ENCODE data around the gene ANKRD23.

The ANKRD23 gene

GRCh38 chr2:96809951-96810782, 33.7 kb downstream of the ANKRD23 start:
- no CpG with 5 or more reads among the region's 12 CpGs for WGBS (ENCODE audit: extremely low coverage, insufficient coverage, low lambda C conversion rate)
- no peak overlapping the region for H3K56ac ChIP-seq (ENCODE audit: low read length)
- no peak overlapping the region for H4K5ac ChIP-seq (ENCODE audit: low read length)
- no peak overlapping the region for H3K18ac ChIP-seq (ENCODE audit: low read length)
- no peak overlapping the region for H4K8ac ChIP-seq (ENCODE audit: low read depth, low read length)
- no peak overlapping the region for H3K27ac ChIP-seq (ENCODE audit: low read depth, low read length)
- no peaks in the 10 kb centered on the region for H3K79me1 ChIP-seq (ENCODE audit: low read length)
- H3K27me3 ChIP-seq (ENCODE audit: insufficient read depth, low read length, poor library complexity), result no peaks in the 10 kb centered on the region
- no peak overlapping the region for H2BK5ac ChIP-seq (ENCODE audit: low read length)
- no peak overlapping the region for H2AK5ac ChIP-seq (ENCODE audit: low read length)
- H3K4ac ChIP-seq (ENCODE audit: low read depth, low read length), result no peak overlapping the region
- no peak overlapping the region for H3K23ac ChIP-seq (ENCODE audit: low read length)
- H2BK120ac ChIP-seq (ENCODE audit: low read depth, low read length), result no peak overlapping the region
- no peak overlapping the region for H3K4me2 ChIP-seq (ENCODE audit: low read length)
- H2BK15ac ChIP-seq (replicated peaks; ENCODE audit: low read depth), result no peak overlapping the region
- no peak overlapping the region for H3K4me3 ChIP-seq (ENCODE audit: low read length)
- H3K9ac ChIP-seq (ENCODE audit: low read length), result no peak overlapping the region
- peaks cover 2% of the 10 kb centered on the region for H3K36me3 ChIP-seq (ENCODE audit: control insufficient read depth, insufficient read depth, low read length)
- no peaks in the 10 kb centered on the region for H3K4me1 ChIP-seq (ENCODE audit: control insufficient read depth, low read depth, low read length)
- no peak for DNase-seq
- H3K79me2 ChIP-seq (ENCODE audit: control insufficient read depth, insufficient read depth, low read length), result no peaks in the 10 kb centered on the region

GRCh38 chr2:96809216-96809882, 34.5 kb downstream of the ANKRD23 start:
- Histone ChIP-seq H3K4me2 (ENCODE audit: low read length) (no peak overlapping the region), H3K9ac (ENCODE audit: low read length) (no peak overlapping the region), H4K8ac (ENCODE audit: low read depth, low read length) (no peak overlapping the region), H2BK15ac (replicated peaks; ENCODE audit: low read depth) (no peak overlapping the region), H3K27ac (ENCODE audit: low read depth, low read length) (no peak overlapping the region), H3K18ac (ENCODE audit: low read length) (no peak overlapping the region), H2AK5ac (ENCODE audit: low read length) (no peak overlapping the region), H3K27me3 (ENCODE audit: insufficient read depth, low read length, poor library complexity) (no peaks in the 10 kb centered on the region), H4K5ac (ENCODE audit: low read length) (no peak overlapping the region), H2BK120ac (ENCODE audit: low read depth, low read length) (no peak overlapping the region), H2BK5ac (ENCODE audit: low read length) (no peak overlapping the region), H3K4me3 (ENCODE audit: low read length) (no peak overlapping the region), H3K4me1 (ENCODE audit: control insufficient read depth, low read depth, low read length) (no peaks in the 10 kb centered on the region), H3K79me1 (ENCODE audit: low read length) (no peaks in the 10 kb centered on the region), H3K23ac (ENCODE audit: low read length) (no peak overlapping the region), H3K79me2 (ENCODE audit: control insufficient read depth, insufficient read depth, low read length) (no peaks in the 10 kb centered on the region), H3K56ac (ENCODE audit: low read length) (no peak overlapping the region), H3K36me3 (ENCODE audit: control insufficient read depth, insufficient read depth, low read length) (peaks cover 2% of the 10 kb centered on the region), H3K4ac (ENCODE audit: low read depth, low read length) (no peak overlapping the region)
- WGBS (ENCODE audit: extremely low coverage, insufficient coverage, low lambda C conversion rate), result no CpG with 5 or more reads among the region's 13 CpGs
- no peak for DNase-seq

GRCh38 chr2:96808176-96808837, 35.5 kb downstream of the ANKRD23 start:
- H2BK120ac ChIP-seq (ENCODE audit: low read depth, low read length), result no peak overlapping the region
- H3K79me1 ChIP-seq (ENCODE audit: low read length), result no peaks in the 10 kb centered on the region
- H3K9ac ChIP-seq (ENCODE audit: low read length), result no peak overlapping the region
- H2AK5ac ChIP-seq (ENCODE audit: low read length), result no peak overlapping the region
- DNase-seq, result no peak
- peaks cover 2% of the 10 kb centered on the region for H3K36me3 ChIP-seq (ENCODE audit: control insufficient read depth, insufficient read depth, low read length)
- no peak overlapping the region for H3K18ac ChIP-seq (ENCODE audit: low read length)
- H3K4me3 ChIP-seq (ENCODE audit: low read length), result no peak overlapping the region
- H3K27ac ChIP-seq (ENCODE audit: low read depth, low read length), result no peak overlapping the region
- no peaks in the 10 kb centered on the region for H3K27me3 ChIP-seq (ENCODE audit: insufficient read depth, low read length, poor library complexity)
- H3K4me1 ChIP-seq (ENCODE audit: control insufficient read depth, low read depth, low read length), result no peaks in the 10 kb centered on the region
- no peak overlapping the region for H3K4me2 ChIP-seq (ENCODE audit: low read length)
- H3K79me2 ChIP-seq (ENCODE audit: control insufficient read depth, insufficient read depth, low read length), result no peaks in the 10 kb centered on the region
- no peak overlapping the region for H3K4ac ChIP-seq (ENCODE audit: low read depth, low read length)
- no peak overlapping the region for H2BK5ac ChIP-seq (ENCODE audit: low read length)
- no peak overlapping the region for H3K56ac ChIP-seq (ENCODE audit: low read length)
- H3K23ac ChIP-seq (ENCODE audit: low read length), result no peak overlapping the region
- H2BK15ac ChIP-seq (replicated peaks; ENCODE audit: low read depth), result no peak overlapping the region
- WGBS (ENCODE audit: extremely low coverage, insufficient coverage, low lambda C conversion rate), result no CpG with 5 or more reads among the region's 10 CpGs
- no peak overlapping the region for H4K5ac ChIP-seq (ENCODE audit: low read length)
- no peak overlapping the region for H4K8ac ChIP-seq (ENCODE audit: low read depth, low read length)

- H4K8ac ChIP-seq (ENCODE audit: low read depth, low read length), result no peak overlapping the region
- no CpG with 5 or more reads among the region's 10 CpGs for WGBS (ENCODE audit: extremely low coverage, insufficient coverage, low lambda C conversion rate)
- H3K23ac ChIP-seq (ENCODE audit: low read length), result no peak overlapping the region
- no peak overlapping the region for H2BK120ac ChIP-seq (ENCODE audit: low read depth, low read length)
- H2BK15ac ChIP-seq (replicated peaks; ENCODE audit: low read depth), result no peak overlapping the region
- no peaks in the 10 kb centered on the region for H3K79me1 ChIP-seq (ENCODE audit: low read length)
- no peak overlapping the region for H2BK5ac ChIP-seq (ENCODE audit: low read length)
- H3K18ac ChIP-seq (ENCODE audit: low read length), result no peak overlapping the region
- no peak overlapping the region for H3K4me3 ChIP-seq (ENCODE audit: low read length)
- no peak overlapping the region for H3K4ac ChIP-seq (ENCODE audit: low read depth, low read length)
- H4K5ac ChIP-seq (ENCODE audit: low read length), result no peak overlapping the region
- no peaks in the 10 kb centered on the region for H3K4me1 ChIP-seq (ENCODE audit: control insufficient read depth, low read depth, low read length)
- DNase-seq, result no peak
- no peaks in the 10 kb centered on the region for H3K79me2 ChIP-seq (ENCODE audit: control insufficient read depth, insufficient read depth, low read length)
- H3K56ac ChIP-seq (ENCODE audit: low read length), result no peak overlapping the region
- H3K4me2 ChIP-seq (ENCODE audit: low read length), result no peak overlapping the region
- no peaks in the 10 kb centered on the region for H3K27me3 ChIP-seq (ENCODE audit: insufficient read depth, low read length, poor library complexity)
- no peak overlapping the region for H2AK5ac ChIP-seq (ENCODE audit: low read length)
- no peak overlapping the region for H3K27ac ChIP-seq (ENCODE audit: low read depth, low read length)
- no peak overlapping the region for H3K9ac ChIP-seq (ENCODE audit: low read length)
- peaks cover 2% of the 10 kb centered on the region for H3K36me3 ChIP-seq (ENCODE audit: control insufficient read depth, insufficient read depth, low read length)
These were observed 36.7 kb downstream of the ANKRD23 start for GRCh38 chr2:96807127-96807471.

- Histone ChIP-seq H4K5ac (ENCODE audit: low read length) (no peak overlapping the region), H3K27me3 (ENCODE audit: insufficient read depth, low read length, poor library complexity) (no peaks in the 10 kb centered on the region), H3K79me2 (ENCODE audit: control insufficient read depth, insufficient read depth, low read length) (no peaks in the 10 kb centered on the region), H2AK5ac (ENCODE audit: low read length) (no peak overlapping the region), H3K27ac (ENCODE audit: low read depth, low read length) (no peak overlapping the region), H2BK120ac (ENCODE audit: low read depth, low read length) (no peak overlapping the region), H3K4me3 (ENCODE audit: low read length) (no peak overlapping the region), H3K4ac (ENCODE audit: low read depth, low read length) (no peak overlapping the region), H3K18ac (ENCODE audit: low read length) (no peak overlapping the region), H4K8ac (ENCODE audit: low read depth, low read length) (no peak overlapping the region), H3K23ac (ENCODE audit: low read length) (no peak overlapping the region), H3K36me3 (ENCODE audit: control insufficient read depth, insufficient read depth, low read length) (peaks cover 2% of the 10 kb centered on the region), H3K4me2 (ENCODE audit: low read length) (no peak overlapping the region), H2BK5ac (ENCODE audit: low read length) (no peak overlapping the region), H3K56ac (ENCODE audit: low read length) (no peak overlapping the region), H3K79me1 (ENCODE audit: low read length) (no peaks in the 10 kb centered on the region), H3K9ac (ENCODE audit: low read length) (no peak overlapping the region), H3K4me1 (ENCODE audit: control insufficient read depth, low read depth, low read length) (no peaks in the 10 kb centered on the region), H2BK15ac (replicated peaks; ENCODE audit: low read depth) (no peak overlapping the region)
- WGBS (ENCODE audit: extremely low coverage, insufficient coverage, low lambda C conversion rate), result no CpG with 5 or more reads among the region's 23 CpGs
- DNase-seq, result no peak
These were observed 37.2 kb downstream of the ANKRD23 start for GRCh38 chr2:96806468-96807126.
